OCI-LY1 (cell line): ENCODE measurements around the gene AQR.

Source experiments
- H2AFZ ChIP-seq: fragments of 200-600 bp; sonication (generic), shearing (Covaris generic); 2 replicates; pipeline ENCODE4 v1.6.0; 2014; ENCODE audit warnings: antibody characterized with exemption, mild to moderate bottlenecking, low read length
- H3F3A ChIP-seq: fragments of 200-600 bp; sonication (generic), shearing (Covaris generic); 2 replicates; pipeline ENCODE4 v1.6.0; 2014; ENCODE audit warnings: mild to moderate bottlenecking, antibody characterized with exemption, low read length, moderate library complexity; ENCODE audit not compliant: insufficient read depth
- H3K27ac ChIP-seq: fragments of 200-600 bp; sonication (generic); 2 replicates; pipeline ENCODE4 v1.5.1; 2014; ENCODE audit warnings: low read length, mixed run types, mild to moderate bottlenecking, low read depth; ENCODE audit not compliant: poor library complexity, severe bottlenecking
- H3K27me3 ChIP-seq: fragments of 200-600 bp; sonication (generic); 2 replicates; pipeline ENCODE4 v1.6.0; 2014; ENCODE audit warnings: antibody characterized with exemption, mild to moderate bottlenecking, low read length, moderate library complexity; ENCODE audit not compliant: insufficient read depth
- H3K36me3 ChIP-seq: fragments of 200-600 bp; sonication (generic); 2 replicates; pipeline ENCODE4 v1.6.1; 2014; ENCODE audit warnings: mild to moderate bottlenecking, antibody characterized with exemption, low read length, moderate library complexity, mixed read lengths; ENCODE audit not compliant: insufficient read depth
- H3K4me1 ChIP-seq: fragments of 200-600 bp; sonication (generic); 2 replicates; pipeline ENCODE4 v1.5.1; 2014; ENCODE audit warnings: mild to moderate bottlenecking, low read length, moderate library complexity; ENCODE audit not compliant: insufficient read depth, severe bottlenecking
- H3K4me2 ChIP-seq: fragments of 200-600 bp; sonication (generic), shearing (Covaris generic); 2 replicates; pipeline ENCODE4 v1.6.1; 2014; ENCODE audit warnings: low read length
- H3K4me3 ChIP-seq: fragments of 200-600 bp; sonication (generic); 2 replicates; pipeline ENCODE4 v1.5.1; 2014; ENCODE audit warnings: low read length, low read depth, mild to moderate bottlenecking, mixed read lengths; ENCODE audit not compliant: poor library complexity, severe bottlenecking
- H3K79me2 ChIP-seq: fragments of 200-600 bp; shearing (Covaris generic); 2 replicates; pipeline ENCODE4 v1.6.1; 2016; ENCODE audit warnings: mixed run types, low read length, mixed read lengths; ENCODE audit not compliant: insufficient read depth
- H3K9ac ChIP-seq: fragments of 200-600 bp; sonication (generic), shearing (Covaris generic); 2 replicates; pipeline ENCODE4 v1.6.1; 2014; ENCODE audit warnings: mild to moderate bottlenecking, low read length, mixed read lengths
- H3K9me2 ChIP-seq: fragments of 200-600 bp; sonication (generic), shearing (Covaris generic); 2 replicates; pipeline ENCODE4 v1.6.1; 2014; ENCODE audit warnings: low read depth, mild to moderate bottlenecking, low read length, mixed read lengths
- H3K9me3 ChIP-seq: fragments of 200-600 bp; shearing (Covaris generic); 2 replicates; pipeline ENCODE4 v1.6.1; 2014; ENCODE audit warnings: low read length, mixed read lengths
- H4K20me1 ChIP-seq: fragments of 200-600 bp; sonication (generic), shearing (Covaris generic); 2 replicates; pipeline ENCODE4 v1.6.0; 2016; ENCODE audit warnings: mild to moderate bottlenecking, low read length; ENCODE audit not compliant: insufficient read depth
- EZH2 ChIP-seq: fragments of 200-600 bp; sonication (generic), shearing (Covaris generic); IDR thresholded peaks from 2 replicates; pipeline ENCODE4 v1.8.0; 2017; ENCODE audit warnings: borderline replicate concordance, mixed run types, mild to moderate bottlenecking, antibody characterized with exemption, low read length, moderate library complexity, mixed read lengths
- TF ChIP-seq, protein P1 (sequence below): fragments of 200-600 bp; sonication (generic), shearing (Covaris generic); IDR thresholded peaks from 2 replicates; pipeline ENCODE4 v1.5.1; 2017; ENCODE audit warnings: mild to moderate bottlenecking, antibody characterized with exemption, low read length, moderate library complexity, mixed read lengths

The AQR gene

DNA sequence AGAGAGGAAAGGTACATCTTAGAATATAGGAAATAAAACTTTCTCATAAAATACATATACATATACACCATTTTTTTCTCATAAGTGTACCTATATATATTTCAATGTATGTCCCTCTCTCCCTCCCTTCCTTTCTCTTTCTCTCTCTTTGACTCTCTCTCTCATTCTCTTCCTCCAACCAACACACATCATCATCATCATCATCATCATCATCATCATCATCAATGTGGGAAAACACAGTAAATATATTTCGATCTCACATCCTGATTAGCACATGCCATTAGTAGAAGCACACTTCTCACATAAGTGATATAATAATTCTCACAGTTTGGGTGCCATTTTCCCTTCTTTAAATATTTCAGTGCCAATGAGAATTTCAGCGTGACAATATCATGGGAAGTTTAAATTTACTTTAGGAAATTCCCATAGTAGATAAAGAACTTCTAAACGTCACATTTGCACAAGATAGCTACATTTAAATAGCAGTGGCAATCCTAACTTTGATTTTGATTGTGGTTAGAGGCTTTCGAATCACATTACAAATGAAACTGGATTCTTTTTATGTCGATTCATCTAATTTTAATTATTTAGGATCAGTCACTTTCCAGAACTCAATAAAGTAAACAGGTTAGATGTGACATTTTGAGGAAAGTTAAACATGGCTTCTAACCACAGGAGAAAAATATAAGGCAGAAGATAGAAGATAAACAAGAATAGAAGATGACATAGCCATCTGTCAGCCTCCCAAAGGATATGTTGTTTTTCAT lies 141.2 kb downstream of the AQR start:
- Histone ChIP-seq H2AFZ (no peak overlapping the region), H3K4me2 (no peak overlapping the region)

DNA sequence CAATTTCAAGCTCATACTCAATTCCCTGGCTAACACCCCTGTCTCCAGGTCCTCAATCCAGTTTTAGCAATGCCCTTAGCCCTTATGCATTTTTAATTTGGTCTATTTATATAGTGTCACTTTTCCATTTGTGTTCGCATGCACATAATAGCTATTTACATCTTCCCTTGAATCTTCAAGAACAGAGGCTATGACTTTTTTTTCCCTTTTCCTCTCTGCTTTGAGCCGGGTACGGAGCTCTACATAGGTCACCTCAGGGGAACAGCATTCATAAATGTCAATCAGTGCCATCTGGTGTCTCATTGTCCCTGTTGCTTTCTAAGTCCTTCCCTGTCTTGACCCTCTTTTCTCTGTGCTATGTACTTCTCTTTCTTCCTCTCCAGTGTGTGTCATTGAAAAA lies 147.7 kb downstream of the AQR start:
- Histone ChIP-seq H4K20me1 (no peaks in the 10 kb centered on the region), H3K4me1 (no peaks in the 10 kb centered on the region), H3K27ac (no peak overlapping the region), H3K79me2 (no peaks in the 10 kb centered on the region), H3K9me3 (no peaks in the 10 kb centered on the region), H3K9me2 (no peaks in the 10 kb centered on the region), H3K36me3 (no peaks in the 10 kb centered on the region), H3K27me3 (peaks cover 3% of the 10 kb centered on the region; the same call in 1 of the 2 replicates), H2AFZ (no peak overlapping the region), H3K9ac (no peak overlapping the region), H3K4me3 (no peak overlapping the region), H3F3A (no peaks in the 10 kb centered on the region), H3K4me2 (no peak overlapping the region)
- TF ChIP-seq, protein P1, sequence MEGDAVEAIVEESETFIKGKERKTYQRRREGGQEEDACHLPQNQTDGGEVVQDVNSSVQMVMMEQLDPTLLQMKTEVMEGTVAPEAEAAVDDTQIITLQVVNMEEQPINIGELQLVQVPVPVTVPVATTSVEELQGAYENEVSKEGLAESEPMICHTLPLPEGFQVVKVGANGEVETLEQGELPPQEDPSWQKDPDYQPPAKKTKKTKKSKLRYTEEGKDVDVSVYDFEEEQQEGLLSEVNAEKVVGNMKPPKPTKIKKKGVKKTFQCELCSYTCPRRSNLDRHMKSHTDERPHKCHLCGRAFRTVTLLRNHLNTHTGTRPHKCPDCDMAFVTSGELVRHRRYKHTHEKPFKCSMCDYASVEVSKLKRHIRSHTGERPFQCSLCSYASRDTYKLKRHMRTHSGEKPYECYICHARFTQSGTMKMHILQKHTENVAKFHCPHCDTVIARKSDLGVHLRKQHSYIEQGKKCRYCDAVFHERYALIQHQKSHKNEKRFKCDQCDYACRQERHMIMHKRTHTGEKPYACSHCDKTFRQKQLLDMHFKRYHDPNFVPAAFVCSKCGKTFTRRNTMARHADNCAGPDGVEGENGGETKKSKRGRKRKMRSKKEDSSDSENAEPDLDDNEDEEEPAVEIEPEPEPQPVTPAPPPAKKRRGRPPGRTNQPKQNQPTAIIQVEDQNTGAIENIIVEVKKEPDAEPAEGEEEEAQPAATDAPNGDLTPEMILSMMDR = no peak
- TF ChIP-seq EZH2 = no peak

More for the DNA sequence above, 141.2 kb downstream of the AQR start:
- Histone ChIP-seq H3K4me1 (no peaks in the 10 kb centered on the region), H3F3A (no peaks in the 10 kb centered on the region), H3K27me3 (no peaks in the 10 kb centered on the region), H3K9me2 (no peaks in the 10 kb centered on the region), H3K4me3 (no peak overlapping the region), H3K79me2 (no peaks in the 10 kb centered on the region), H3K27ac (no peak overlapping the region), H3K36me3 (no peaks in the 10 kb centered on the region), H3K9me3 (no peaks in the 10 kb centered on the region), H3K9ac (no peak overlapping the region), H4K20me1 (no peaks in the 10 kb centered on the region)
- TF ChIP-seq EZH2 = no peak
- TF ChIP-seq, protein P1 = no peak

DNA sequence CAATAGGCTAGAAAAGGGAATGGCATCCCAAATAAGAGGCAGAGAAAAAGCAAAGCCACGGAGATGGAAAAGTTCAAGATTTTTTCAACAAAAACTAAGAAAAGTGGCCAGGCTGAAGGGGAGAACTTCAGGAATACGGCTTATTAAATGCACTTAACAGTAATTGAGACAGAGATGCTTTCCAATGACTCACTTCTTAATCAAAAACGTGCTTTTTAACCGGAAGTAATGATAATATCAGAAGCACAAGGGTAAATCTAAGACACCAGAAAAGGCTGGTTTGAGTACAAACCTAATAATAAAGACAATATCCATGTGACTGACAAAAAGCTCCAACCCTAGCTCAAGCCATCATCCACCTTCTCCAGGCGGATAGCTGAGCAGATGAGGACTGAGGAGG lies 149.4 kb downstream of the AQR start:
- Histone ChIP-seq H3K36me3 (no peaks in the 10 kb centered on the region), H3K9me3 (no peaks in the 10 kb centered on the region), H3K79me2 (no peaks in the 10 kb centered on the region), H3K27me3 (peaks cover 3% of the 10 kb centered on the region; the same call in 1 of the 2 replicates), H3F3A (no peaks in the 10 kb centered on the region), H3K4me2 (no peak overlapping the region), H2AFZ (no peak overlapping the region), H3K4me1 (no peaks in the 10 kb centered on the region), H3K27ac (no peak overlapping the region), H4K20me1 (no peaks in the 10 kb centered on the region), H3K9ac (no peak overlapping the region), H3K4me3 (no peak overlapping the region), H3K9me2 (no peaks in the 10 kb centered on the region)
- no peak for TF ChIP-seq EZH2
- TF ChIP-seq, protein P1 = no peak
